KG1 (cell line): ENCODE data around the gene CHI3L1.

Source experiments
- DNase-seq: peaks from one replicate; lab custom pipeline; 2025; lab: John Stamatoyannopoulos, UW

CHI3L1 gene

GRCh38 chr1:203150511-203151297 lies 35.8 kb downstream of the CHI3L1 start:
- no peak for DNase-seq

GRCh38 chr1:203149188-203149840 lies 37.2 kb downstream of the CHI3L1 start:
- DNase-seq: no peak

GRCh38 chr1:203148579-203148978 lies 37.9 kb downstream of the CHI3L1 start:
- no peak for DNase-seq

GRCh38 chr1:203148127-203148526 lies 38.4 kb downstream of the CHI3L1 start:
- DNase-seq: no peak

GRCh38 chr1:203147376-203147775 lies 39.1 kb downstream of the CHI3L1 start:
- DNase-seq: no peak

- DNase-seq: no peak
Observed at GRCh38 chr1:203146537-203146936, 40.0 kb downstream of the CHI3L1 start.

- DNase-seq: no peak
Observed at GRCh38 chr1:203146042-203146369, 40.5 kb downstream of the CHI3L1 start.

GRCh38 chr1:203145321-203146041 lies 41.0 kb downstream of the CHI3L1 start:
- no peak for DNase-seq

GRCh38 chr1:203144661-203145060 lies 41.8 kb downstream of the CHI3L1 start:
- no peak for DNase-seq

GRCh38 chr1:203143641-203144040 lies 42.9 kb downstream of the CHI3L1 start:
- DNase-seq: no peak

GRCh38 chr1:203142684-203143408 lies 43.7 kb downstream of the CHI3L1 start:
- DNase-seq: no peak

GRCh38 chr1:203142124-203142523 lies 44.4 kb downstream of the CHI3L1 start:
- no peak for DNase-seq

GRCh38 chr1:203140743-203141520 lies 45.6 kb downstream of the CHI3L1 start:
- no peak for DNase-seq

- no peak for DNase-seq
Observed at GRCh38 chr1:203139976-203140475, 46.5 kb downstream of the CHI3L1 start.

- DNase-seq: no peak
Observed at GRCh38 chr1:203138066-203138465, 48.4 kb downstream of the CHI3L1 start.

- no peak for DNase-seq
Observed at GRCh38 chr1:203137324-203137723, 49.2 kb downstream of the CHI3L1 start.

- no peak for DNase-seq
Observed at GRCh38 chr1:203136409-203137042, 50.0 kb downstream of the CHI3L1 start.

- DNase-seq: no peak
Observed at GRCh38 chr1:203135636-203136305, 50.7 kb downstream of the CHI3L1 start.

GRCh38 chr1:203133970-203134725 lies 52.4 kb downstream of the CHI3L1 start:
- DNase-seq: no peak
